ENCODE measurements around the gene RCN1.

DNA sequence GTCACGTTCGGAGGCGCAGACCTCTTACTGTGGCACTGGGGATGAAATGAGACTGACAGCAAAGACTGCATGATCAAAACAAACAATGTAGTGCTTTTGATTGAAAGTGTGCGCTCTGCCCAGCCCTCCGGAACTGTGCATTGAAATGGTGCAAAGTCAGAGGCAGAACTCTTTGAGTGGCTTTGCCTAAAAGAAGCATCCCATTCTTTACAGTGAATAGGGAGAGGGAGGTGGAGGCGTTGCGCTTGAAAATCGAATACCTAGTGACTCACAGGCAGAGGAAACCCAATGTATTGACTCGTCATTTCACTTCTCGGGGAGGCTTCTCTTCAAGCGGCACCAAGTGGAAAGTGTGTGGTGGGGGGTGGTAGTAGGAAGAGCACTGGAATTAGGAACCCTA is 10.9 kb downstream of the RCN1 start:
- TF ChIP-seq, protein P1, sequence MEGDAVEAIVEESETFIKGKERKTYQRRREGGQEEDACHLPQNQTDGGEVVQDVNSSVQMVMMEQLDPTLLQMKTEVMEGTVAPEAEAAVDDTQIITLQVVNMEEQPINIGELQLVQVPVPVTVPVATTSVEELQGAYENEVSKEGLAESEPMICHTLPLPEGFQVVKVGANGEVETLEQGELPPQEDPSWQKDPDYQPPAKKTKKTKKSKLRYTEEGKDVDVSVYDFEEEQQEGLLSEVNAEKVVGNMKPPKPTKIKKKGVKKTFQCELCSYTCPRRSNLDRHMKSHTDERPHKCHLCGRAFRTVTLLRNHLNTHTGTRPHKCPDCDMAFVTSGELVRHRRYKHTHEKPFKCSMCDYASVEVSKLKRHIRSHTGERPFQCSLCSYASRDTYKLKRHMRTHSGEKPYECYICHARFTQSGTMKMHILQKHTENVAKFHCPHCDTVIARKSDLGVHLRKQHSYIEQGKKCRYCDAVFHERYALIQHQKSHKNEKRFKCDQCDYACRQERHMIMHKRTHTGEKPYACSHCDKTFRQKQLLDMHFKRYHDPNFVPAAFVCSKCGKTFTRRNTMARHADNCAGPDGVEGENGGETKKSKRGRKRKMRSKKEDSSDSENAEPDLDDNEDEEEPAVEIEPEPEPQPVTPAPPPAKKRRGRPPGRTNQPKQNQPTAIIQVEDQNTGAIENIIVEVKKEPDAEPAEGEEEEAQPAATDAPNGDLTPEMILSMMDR (IDR thresholded peaks at IDR 0.05; ENCODE audit: insufficient read depth, low read depth, low read length), result no peak
- no peak for TF ChIP-seq EZH2 (IDR thresholded peaks at IDR 0.05; ENCODE audit: insufficient read depth, low read length)

Measured in astrocyte (in vitro differentiated cells and primary cell).